Measurements from ENCODE around the gene ESAM.
A peak's percentile ranks its signal among the peaks of the same experiment; 100 is the strongest.

ESAM gene, protein sequence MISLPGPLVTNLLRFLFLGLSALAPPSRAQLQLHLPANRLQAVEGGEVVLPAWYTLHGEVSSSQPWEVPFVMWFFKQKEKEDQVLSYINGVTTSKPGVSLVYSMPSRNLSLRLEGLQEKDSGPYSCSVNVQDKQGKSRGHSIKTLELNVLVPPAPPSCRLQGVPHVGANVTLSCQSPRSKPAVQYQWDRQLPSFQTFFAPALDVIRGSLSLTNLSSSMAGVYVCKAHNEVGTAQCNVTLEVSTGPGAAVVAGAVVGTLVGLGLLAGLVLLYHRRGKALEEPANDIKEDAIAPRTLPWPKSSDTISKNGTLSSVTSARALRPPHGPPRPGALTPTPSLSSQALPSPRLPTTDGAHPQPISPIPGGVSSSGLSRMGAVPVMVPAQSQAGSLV

DNA sequence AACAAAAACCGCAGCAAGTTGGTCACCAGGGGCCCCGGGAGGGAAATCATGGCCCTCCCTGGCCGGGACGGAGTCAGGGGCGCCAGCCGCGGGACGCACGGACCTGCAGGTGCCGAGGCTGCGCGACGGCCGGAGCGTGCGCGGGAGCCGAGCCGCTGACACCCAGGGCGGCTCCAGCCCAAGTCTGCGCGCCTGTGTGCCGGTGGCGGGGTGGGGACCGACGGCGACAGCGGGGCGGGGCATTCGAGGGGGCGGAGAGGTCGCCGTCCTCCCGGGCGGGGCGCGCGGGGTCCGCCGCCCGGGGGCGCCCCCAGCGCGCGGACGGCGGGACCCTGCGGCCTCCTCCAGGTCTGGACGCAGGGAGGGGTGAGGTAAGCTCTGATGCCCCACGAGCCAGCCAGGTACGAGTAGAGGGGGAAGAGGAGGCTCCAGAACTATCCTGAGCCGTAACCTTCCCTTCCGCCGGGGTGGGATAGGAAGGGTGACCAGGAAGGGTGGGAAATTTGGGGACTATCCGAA is at the start of gene ESAM:
Gene ESAM, minus strand, starts transcription at position 186 of the 519 bp plus-strand sequence. Its CDS starts 136 bp downstream, at position 50.
- no peak for DNase-seq

DNA sequence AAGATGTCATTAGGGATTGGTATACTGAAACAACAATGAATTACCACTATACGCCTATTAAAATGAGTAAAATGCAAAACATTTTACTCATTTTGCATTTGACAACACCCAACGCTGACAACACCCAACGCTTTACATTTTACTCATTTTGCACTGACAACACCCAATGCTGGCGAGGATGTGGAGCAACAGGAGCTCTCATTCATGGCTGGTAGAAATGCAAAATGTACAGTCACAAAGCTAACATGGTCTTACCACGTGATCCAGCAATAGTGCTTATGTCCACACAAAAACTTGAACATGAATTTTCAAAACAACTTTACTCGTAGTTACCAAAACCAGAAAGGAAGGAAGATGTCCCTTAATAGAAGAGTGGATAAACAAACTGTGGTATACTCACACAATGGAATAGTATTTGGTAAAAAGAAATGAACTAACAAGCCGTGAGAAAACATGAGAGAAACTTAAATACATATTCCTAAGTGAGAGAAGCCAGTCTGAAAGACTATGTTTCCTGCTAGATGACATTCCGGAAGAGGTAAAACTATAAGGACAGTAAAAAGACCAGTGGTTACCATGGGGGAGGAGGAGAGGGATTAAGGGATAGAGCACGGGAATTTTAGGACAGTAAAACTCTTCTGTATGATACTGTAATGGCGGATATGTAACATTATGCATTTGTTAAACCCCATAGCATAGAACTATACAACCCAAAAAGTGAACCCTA is 49.5 kb upstream of the ESAM start:
- no peak for DNase-seq

DNA sequence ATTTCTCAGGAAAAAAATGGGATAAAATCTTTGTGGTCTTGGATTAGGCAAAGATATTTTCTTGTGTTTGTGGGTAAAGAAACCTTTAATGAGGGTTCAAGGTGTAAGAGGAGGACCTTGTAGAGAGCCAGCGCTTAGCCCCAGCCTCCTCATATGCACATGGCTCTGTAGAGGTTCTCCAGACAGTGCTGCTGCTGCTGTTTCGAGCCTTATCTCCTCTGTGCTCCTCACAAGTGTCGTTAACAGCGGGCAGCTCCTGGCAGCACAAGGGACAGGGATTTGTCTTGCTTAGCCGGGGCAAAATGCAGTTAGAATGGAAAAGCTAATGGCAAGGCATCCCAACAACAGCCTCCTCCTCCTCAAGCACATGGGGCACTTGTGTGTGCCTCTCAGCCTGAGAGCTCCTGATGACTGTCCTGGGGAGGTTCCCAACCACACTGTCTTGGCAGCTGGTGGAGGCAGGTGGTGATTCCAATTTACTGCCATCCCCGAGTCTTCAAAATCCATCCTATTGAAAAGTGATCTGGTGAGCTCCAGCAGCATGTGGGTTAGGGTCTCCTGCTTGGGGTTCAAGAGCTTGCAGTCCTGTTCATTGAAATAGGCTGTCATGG is 45.7 kb upstream of the ESAM start:
- no peak for DNase-seq

DNA sequence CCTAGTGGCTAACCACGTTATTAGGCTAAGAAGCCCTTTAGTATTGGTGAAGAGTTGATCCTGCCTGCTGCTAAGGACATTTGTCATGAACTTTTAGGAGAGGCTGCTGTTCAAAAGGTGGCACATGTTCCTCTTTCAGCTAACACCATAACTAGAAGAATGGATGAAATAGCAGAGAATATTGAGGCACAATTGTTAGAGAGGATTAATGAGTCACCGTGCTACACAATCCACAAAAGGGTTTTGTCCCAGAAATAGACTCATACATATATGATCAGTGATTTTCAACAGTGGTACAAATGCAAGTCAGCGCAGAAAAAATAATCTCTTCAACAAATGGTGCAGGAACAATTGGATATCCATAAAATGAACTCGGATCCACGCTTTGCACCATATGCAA is 45.1 kb upstream of the ESAM start:
- DNase-seq, result no peak

DNA sequence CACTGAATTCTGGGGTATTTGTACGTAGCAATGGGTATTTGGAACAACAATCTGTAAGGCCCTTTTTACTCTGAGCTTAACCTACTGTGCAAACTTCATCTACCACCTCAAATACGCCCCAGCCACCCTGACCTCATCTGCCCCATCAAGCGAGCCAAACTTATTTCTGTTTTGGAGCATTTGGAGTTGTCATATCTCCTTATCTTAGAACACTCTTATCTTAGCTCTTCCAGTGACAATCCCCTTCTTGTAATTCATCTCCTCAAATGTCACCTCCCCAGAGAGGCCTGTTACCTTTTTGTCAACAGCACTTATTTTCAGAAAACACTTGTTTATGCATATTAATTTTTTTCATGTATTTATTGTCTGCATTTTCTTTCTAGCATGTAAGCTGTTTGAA is 42.8 kb upstream of the ESAM start:
- no peak for DNase-seq

DNA sequence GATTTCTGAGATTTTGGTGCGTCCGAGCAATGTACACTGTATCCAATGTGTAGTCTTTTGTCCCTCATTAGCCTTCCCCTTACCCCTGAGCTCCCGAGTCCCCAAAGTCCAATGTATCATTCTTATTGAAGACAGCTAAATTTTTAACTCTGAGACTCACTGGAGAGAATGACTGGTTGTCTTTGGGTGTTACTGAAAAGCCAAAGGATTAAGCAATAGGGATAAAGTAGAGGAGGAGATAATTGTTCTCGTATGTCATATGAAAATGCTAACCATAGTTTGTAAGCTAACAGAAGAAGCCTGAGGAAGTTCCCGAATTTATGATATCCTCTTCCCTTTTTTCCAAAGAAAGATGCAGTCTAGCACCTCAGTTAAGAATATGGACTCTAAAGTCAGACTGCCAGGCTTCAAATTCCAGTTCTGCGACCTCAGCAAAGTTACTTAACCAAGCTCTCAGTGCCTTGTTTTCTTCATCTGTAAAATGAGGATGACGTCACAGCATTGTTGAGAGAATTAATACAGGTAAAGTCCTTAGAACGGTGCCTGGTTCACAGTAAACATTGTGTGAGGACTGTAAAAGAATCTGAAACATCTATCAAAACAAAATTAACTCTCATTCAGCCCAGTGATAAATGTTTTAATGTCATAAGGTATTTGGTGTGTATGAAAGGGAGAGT is 39.7 kb upstream of the ESAM start:
- DNase-seq, result no peak

DNA sequence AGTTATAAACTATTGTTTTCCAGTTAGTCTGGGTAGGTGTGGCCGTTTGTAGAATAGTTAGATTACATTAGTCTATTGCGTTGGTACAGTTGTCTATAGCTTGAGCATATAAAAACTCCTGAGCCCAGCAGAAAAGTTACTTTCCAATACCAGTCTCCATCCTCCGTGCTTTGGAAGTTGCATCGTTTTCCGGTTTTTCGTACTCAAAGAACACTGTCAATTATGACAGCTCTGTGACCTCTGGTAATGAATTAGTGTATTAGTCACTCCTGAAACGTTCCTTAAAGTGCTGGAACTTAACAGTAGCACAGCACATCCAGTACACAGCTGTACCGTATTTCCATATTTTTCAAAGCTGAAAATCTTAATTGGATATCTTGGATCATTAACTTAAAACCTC is 38.9 kb upstream of the ESAM start:
- no peak for DNase-seq

DNA sequence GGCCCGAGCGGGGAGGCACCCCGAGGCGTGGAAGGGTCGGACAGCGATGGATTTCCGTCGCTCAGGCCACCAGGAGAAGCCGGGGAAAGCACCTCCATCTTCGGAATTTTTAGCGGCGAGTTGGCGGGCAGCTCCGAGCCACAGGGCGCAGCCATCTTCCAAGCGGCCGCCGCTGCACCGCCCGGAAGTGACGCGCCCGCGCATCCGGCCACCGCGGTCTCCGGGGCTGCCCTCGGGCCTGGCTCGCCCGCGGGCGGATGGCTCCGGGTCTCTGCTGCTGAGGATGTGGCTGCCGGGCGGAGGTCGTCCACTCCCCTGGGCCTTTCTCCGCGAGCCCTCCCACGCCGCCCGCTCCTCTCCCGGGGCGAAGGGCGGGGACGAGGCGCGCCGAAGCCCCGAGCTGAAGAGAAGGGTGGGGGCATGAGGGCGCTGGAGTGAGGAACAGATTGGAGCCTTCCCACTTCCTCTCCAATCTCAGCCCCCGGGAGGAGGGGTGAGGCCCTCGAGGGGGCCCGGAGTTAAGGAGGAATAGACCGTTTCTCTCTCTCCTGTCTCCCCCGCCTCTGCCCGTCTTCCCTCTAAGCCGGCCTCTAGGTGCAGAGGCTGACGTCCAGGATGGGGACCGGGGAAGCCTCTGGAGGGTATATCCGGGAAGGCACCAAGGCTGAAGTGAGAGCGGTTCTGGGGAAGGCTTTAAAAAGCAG is 38.3 kb upstream of the ESAM start, which contains the start of gene MSANTD2:
Gene MSANTD2, minus strand, starts transcription at position 181 of the 704 bp plus-strand sequence. Its CDS starts 26 bp downstream, at position 155.
- DNase-seq, result peak; percentile 16

DNA sequence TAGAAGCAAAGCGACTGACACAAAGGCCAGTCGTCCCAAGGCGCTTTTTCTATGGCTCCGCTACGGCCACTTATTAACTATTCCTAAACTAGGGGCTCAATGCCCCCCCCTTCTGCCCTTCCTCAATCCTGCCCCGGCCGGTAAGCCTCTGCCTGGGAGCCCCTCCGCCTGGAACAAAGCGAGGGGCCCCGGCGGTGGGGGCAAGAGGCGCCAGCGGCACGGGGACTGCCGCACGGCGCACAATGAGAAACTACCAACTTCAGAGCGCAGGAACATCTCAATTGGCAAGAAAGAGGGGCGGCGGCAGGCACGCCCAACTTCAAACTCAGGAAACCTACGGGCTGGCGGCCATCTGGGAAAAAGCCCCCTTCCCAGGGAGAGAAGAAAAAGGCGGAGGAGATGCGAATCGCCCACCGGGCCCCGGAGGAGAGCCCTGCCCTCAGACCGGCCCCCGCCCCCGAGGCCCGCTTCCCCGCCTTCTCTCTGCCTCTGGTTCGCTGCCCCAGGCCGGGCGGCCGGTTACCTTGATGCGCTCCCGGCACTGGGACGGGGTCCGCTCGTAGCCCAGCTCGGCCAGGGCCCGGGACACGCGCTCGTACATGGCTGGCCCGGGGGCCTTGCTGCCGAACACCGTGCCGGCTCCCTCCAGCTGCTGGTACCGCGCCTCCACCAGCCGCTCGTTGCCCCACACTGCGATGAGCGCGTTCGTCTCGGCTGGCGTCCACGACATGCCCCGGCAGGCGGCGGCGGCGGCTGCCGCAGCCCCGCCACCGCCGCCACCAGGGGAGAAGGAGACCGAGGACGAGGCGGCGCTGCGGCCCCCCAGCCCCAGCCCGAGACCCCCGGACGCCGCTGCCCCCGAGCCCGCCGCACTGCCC is 37.5 kb upstream of the ESAM start:
- DNase-seq, result no peak

DNA sequence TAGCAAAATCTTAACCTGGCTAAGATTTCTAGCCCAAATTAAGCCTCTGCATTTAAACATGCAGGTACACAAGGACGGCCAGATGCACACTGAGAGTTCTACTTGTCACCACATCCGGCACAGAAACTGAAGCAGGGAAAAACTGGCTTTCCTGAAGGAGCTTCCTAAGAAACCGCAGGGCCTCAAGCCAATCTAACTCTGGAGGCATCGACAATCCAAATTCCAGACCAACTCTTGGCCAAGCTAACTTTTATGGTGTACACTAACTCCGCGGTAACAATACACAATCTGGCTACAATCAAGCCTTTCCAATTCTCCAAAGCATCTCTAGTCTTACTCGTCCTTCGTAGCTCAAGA is 36.9 kb upstream of the ESAM start:
- no peak for DNase-seq

DNA sequence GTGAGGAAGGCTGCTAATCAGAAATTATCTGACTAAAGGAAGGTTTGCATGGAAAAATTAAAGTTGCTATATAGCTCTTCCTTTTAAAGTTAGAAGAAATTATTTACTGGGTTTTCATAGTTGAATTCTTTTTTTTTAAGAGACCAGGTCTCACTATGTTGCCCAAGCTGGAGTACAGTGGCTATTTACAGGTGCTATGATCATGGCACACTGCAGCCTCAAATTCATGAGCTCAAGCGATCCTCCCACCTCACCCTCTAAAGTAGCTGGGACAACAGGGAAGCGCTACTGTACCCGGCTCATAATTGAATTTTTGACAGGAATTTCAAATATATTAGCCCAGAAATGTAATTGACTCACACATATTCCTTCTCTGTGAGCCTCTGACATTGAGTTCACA is 34.2 kb upstream of the ESAM start:
- no peak for DNase-seq

DNA sequence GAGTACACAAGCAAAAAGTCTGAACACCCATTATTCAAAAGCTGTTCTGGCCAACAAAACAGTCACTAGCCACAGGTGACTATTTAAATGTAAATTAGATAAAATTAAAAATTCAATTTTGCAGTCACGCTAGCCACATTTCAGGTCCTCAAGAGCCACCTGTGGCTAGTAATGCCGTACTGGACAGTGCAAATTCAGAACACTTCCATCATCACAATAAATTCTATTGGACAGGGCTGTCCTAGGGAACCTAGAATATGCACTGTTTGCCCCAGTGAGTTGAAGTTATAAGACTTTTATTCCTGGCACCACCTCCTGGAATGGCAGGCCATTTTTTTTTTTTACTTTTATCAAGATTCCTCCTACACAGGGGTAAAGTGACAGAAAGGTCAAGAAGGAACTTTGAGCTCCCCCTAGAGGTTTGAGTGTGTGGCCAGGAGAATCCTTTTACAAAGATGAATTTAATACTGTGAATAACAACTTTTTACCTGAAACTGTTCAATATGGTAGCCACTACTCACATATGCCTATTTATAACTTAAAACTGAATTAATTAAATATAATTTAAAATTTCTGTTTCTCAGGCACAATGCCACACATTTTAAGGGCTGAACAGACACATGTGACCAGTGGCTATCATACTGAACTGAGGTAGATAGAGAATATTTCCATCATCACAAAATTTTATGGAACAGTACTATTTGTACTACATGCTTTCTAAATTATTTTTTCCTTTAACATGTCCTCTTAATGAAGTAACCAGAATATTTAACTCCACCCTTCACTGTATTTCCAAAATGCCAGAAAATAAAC is 31.6 kb upstream of the ESAM start:
- DNase-seq, result no peak

DNA sequence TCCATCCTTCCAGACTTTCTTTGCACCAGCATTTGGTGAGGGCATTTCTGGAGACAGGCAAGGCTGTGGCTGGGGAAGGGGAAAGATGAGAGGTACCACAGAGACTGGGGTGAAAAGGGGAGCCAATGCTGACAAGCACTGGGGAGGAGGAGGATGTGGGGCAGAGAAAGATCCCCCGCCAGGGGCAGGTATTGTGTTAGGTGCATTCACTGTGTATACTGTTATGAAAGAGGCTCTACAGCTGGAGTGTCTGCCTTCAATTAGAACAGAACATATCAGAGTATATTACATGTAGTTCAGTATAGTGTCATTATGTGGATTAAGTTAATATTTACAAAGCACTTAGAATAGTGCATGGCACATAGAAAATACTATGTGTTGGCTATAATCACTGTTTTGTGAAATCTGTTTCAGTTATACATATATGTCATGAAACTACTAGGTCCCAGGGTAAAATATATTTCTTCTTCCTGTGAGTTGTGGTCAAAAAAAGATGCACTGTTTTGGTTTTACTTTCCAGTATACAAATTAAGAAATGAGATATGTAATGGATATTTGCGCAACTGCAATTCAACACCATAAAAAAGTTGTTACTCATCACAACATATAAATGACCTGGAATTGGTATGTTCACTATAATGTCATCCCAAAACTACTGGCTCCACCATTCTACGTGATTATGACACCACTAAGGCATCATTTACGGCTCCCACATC is 29.7 kb upstream of the ESAM start:
- no peak for DNase-seq

DNA sequence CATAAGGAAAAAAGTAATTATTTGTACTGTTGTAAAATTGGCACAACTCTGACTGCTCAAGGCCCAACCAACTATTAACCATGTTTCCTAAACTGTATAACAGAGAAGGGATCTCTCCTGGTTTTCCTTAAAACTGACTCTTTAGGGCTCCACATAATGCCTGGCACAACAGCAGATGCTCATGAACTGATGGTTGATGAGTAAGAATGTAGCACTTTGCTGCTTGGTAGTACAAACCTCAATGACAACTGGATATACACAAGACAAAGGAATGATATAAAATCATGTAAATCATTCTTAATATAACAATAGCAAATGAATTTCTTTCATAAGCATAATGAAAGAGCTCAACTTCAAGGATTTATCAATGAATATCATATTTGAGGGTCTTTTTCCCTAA is 26.4 kb upstream of the ESAM start:
- no peak for DNase-seq

DNA sequence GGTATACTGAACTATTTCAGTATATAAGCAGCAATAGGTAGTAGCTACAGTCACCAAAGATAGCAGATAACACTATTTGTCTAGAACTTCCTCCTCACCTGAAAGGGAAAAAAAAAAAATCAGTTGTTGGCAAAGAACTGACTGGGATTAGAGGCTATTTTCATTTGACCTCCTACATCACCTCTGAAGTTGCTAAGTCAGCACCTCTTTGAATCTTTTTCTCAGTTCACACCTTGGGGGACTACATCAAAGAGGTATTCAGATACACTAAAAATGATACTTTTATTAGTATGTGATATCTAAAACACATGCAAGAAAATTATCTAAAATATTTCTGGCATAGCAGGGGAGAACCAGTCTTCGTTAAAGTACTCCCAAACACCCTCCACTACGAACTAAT is 22.0 kb upstream of the ESAM start:
- DNase-seq, result no peak

DNA sequence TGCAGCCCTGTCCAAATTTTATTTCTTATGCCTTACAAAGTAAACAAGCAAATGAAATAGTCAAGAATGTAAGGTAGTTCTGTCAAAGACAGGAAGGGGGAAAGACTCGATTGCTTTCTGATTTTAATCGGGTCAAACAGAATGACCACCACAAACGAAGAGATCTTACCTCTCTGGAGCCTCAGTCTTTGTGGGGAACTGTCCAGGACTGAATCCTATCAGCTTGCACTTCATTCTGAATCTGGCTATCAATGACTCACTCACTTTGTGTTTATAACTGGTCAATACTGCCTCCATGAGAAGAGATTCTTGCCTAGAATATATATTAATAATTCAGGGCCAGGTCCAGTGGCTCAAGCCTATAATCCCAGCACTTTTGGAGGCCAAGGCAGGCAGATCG is 20.9 kb upstream of the ESAM start:
- no peak for DNase-seq

DNA sequence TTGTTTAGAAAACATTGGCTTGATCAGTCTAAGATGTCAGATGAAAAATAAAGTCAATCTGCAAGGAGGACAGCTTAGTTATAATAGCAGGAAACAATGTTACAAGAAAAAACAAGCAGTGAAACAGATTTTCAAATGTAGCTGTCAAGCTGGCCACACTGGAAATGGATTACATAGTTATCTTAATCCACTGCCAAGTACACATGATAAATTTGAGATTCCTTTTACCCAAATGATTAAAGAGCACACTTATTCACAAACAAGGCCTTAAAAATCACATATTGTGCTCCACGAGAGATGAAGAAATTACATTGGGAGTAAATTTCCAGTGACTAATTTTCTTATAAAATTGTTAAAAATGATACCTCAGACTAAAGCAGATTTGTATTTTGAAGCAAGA is 17.5 kb upstream of the ESAM start:
- DNase-seq, result no peak

DNA sequence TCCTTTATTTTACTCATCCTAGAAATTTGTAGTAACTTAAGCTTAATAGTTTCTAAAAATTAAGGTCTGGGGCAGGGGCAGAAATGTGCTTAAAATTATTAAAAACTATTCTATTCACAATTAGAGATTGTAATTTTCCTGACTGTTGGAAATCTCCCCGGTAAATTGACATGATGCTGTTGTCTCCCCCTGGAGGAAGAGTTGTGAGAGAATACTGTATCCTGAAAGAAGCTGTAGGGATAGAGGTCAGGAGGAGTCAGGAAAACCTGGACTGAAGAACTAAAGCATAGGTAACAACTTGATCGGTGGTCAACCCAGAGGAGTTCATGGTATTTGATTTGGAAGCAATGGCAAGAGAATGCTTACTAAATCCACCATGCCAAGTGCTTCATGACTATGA is 16.2 kb upstream of the ESAM start:
- DNase-seq, result no peak

DNA sequence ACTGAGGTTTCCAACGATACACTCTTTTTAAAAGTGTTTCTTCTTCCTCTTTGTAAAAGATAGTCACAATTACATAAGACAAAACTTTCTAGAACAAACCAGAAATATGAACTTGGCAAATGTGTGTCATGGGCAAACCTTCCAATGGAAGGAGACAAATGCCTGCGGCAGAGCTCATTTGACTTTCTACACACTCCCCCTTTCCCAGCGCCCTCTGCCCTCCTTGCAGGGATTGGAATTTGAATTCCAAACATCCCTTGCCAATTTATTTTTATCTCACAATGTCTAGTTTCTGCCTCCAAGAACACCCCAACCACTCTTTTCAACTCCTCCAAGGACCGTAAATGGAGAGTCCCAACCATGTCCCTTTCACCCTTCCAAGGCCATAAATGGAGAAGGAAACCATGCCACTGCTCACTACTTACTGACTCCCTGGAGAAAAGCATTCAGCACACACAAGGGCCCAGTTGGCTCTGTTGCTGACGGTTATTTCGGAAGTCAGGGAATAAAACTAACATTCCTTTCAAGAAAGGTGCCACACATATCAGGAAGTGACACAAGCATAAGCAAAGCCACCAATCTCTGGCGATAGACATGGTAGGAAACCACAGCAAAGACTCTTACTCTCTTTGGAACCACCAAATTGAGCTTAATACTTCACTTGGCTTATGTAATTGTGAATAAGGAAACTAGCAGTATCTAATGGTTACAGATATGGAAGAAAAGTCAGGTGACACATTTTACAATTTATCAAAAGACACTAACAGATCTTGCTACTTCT is 15.0 kb upstream of the ESAM start:
- no peak for DNase-seq

All from DMS 273 treated with DMSO at 0.1 percent for 48 hours (cell line).